Measurements from ENCODE around the gene DNAH2.

DNAH2 gene

DNA sequence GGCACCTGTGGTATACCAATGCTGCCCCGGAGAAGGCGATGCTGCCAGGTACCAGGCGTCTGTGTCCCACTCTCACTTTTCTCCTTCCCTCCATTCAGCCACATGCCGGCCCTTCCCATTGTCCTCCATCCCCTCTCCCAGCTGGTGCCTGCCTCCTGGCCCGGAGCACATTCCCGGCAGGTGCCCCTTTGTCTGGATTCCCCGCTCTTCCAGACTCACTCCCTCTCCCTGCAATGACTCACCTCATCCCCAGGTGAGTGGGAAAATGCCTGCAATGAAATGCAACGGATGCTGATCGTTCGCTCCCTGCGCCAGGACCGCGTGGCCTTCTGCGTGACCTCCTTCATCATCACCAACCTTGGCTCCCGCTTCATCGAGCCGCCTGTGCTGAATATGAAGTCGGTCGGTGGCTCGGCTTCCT, 106.0 kb downstream of the DNAH2 start:
- no peak for DNase-seq (ENCODE audit: low read depth)

DNA sequence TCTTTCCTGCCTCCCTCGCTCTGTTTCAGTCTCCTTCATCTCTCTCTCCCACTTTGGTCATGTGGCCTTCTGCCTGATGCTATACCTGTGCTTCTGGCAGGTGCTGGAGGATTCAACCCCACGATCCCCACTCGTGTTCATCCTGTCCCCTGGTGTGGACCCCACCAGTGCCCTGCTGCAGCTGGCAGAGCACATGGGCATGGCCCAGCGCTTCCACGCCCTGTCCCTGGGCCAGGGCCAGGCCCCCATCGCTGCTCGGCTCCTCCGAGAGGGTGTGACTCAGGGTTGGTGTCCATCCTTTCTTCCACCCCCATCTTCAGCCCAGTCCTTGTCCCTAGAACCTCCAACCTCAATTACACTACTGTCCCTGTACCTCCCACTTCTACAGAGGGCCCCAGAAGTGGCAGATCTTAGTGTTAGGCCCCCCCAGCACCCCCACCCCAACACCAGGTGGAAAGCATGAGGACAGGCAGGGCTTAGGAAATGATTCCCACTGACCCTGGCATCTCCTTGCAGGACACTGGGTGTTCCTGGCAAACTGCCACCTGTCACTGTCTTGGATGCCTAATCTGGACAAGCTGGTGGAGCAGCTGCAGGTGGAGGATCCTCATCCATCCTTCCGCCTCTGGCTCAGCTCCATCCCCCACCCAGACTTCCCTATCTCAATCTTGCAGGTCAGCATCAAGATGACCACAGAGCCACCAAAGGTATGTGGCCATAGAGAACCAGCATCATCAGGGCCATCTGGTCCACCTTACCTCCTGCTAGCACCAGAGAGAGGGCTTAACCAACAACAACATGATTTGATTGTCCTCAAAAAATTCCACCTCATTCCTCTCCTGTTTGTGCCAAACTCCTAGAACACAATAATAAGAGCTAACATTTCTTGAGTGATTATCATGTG, 106.7 kb downstream of the DNAH2 start:
- DNase-seq (ENCODE audit: low read depth), result no peak

DNA sequence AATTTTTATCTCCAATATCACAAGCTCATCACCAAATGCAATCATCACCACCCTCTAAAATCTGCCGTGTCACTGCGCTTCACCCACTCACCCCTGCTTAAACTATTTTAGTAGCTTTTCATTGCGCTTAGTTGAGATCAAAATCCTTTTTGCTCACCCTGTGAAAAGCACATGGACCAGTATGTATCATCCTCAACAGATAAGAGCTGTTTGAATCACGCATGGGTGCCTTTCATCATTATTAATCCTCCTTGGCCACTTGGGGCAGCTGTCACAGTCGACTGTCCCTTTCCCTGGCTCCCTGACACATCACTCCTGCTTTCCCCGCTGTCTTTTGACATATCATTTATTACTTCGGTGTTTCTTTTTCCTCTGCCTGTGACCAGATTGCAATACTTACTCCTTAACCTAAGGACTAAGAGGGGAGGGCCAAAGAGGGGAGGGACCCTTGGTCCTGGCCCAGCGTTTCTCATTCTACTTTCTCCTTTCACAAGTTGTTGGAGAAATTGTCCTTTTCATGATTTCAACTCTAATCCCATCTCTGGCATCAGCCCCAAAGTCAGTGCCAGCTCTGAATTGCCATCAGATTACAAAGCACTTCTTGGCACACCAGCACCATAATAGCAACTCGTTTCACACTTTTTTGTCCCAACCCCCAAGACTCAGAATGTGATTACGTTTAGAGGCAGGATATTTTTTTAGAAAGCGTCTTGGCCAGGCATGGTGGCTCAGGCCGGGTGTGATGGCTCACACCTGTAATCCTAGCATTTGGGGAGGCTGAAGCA, 107.9 kb downstream of the DNAH2 start:
- peak; percentile 27 for DNase-seq (ENCODE audit: low read depth)

DNA sequence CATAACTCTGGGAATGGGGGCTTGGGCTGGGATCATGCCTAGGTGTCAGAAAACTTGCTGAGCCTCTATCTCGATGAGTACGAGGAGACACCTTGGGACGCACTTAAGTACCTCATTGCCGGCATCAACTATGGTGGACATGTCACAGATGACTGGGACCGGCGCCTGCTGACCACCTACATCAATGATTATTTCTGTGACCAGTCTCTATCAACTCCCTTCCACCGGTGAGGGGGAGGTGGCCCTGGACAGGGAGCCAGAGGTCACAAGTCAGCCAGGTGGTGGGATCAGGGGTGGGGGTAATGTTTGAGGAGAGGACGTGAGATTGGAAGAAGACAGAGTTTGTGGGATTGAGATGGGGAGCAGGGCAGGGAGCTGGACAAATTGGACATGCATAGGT, 113.1 kb downstream of the DNAH2 start:
- DNase-seq (ENCODE audit: low read depth), result no peak

DNA sequence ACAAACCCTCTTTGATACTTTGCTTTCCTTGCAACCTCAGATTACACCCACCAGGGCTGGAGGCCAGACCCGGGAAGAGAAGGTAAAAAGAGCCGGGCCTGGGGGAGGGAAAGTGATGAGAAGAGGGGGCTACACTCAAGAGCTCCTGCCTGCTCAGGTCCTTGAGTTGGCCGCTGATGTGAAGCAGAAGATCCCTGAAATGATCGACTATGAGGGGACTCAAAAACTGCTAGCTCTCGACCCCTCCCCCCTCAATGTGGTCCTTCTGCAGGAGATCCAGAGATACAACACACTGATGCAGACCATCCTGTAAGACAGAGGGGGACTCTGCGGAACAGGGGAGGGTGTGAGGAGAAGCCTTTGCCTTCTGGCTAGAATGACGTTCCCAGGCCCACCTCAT, 113.7 kb downstream of the DNAH2 start:
- DNase-seq (ENCODE audit: low read depth), result no peak

DNA sequence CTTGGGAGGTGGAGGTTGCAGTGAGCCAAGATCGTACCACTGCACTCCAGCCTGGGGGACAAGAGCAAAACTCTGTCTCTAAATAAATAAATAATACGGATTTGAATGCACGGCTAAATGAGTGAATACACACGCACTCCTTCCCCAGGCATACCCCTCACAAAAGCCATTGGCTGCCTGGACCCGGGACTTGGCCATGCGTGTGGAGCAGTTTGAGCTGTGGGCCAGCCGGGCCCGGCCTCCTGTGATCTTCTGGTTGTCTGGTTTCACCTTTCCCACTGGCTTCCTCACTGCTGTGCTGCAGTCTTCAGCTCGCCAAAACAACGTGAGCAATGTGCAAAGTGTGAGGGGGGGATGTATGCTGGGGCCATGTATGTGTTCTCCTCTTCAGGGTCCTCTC, 114.9 kb downstream of the DNAH2 start:
- no peak for DNase-seq (ENCODE audit: low read depth)

DNA sequence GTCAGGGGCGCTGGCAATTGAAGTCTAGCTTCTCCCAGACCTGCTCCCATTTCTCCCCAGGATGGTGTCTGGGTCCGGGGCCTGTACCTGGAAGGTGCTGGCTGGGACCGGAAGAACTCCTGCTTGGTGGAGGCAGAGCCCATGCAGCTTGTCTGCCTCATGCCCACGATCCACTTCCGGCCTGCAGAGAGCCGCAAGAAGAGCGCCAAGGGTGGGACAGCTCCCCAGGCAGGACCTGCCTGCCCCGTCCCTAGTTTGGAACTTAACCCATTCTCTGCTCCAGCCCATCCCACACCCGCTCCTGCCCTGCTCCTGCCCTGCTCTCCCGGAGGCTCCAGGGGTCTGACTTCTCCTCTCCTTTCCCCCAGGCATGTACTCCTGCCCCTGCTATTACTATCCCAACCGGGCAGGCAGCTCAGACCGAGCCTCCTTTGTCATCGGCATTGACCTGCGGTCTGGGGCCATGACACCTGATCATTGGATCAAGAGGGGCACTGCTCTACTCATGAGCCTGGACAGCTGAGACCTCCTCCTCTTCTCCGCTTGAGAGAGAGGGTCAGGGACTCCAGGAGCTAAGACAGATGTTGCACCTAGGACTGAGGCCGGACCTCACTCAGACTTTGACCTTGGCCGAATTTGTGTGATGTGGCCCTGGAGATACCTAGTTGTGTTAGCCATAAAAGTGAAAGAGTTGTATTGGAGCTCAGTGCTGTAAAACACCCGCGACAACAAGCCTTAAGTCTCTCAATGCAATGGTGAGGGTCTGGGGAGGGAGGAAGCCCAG, 115.7 kb downstream of the DNAH2 start:
- no peak for DNase-seq (ENCODE audit: low read depth)

DNA sequence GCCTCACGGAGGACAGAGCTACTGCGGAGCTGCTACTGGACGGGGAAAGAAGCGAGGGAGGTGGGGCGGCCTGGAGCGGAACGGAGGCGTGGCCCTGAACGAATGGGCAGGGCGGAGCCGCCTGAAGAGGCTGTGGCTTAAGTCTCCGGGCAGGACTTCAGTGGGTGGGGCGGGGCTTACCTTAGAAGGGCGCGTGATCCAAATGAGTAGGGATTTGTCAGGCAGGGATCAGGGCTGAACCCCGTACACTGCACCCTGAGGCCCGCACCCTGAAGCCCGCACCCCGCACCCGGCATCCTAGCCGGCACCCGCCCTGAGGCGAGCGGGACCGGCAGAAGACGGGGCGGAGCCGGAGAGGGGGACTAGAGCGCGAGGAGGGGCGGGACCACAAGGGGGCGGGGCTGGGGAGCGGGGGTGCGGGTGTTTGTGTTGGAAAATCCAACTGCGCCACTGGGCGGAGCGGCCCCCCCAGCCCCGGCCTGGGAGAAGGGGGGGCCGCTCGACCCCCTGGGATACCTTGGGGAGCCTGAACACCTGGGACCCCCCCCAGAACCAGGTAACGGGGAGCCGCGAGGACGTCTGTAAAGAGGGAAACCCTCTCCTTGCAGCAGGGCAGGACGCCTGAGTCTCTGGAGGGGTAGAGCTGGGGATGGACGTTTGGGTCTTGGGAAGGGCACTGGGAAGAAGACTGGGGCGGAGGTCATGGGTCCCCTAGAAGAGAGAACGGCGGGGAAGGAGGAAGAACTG, 116.4 kb downstream of the DNAH2 start, which contains the start of gene KDM6B:
Gene KDM6B (plus strand): TSS at position 423 of the 747 bp plus-strand sequence. CDS start 11,338 bp downstream, outside the sequence.
- DNase-seq (ENCODE audit: low read depth), result peak; percentile 87

DNA sequence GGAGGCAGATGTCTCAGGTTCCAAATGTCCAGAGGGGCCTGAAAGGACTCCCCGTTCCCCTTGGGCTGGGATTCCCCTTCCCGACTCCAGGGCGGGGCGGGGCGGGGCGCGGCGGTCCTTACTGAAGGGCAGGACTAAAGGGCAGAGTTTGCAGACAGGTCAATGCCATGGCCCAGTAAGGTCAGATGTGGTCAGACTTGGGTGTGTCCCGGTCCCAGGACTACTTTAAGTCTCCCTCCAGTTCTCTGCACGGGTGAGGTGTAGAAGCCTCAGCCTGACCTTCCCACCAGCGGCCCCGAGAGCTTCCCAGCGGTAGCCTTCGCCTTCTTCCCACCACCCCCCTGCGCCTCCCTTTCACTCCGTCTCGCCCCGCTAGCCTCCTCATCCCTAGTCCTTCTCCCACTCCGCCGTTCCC, 117.0 kb downstream of the DNAH2 start:
- peak; percentile 53 for DNase-seq (ENCODE audit: low read depth)

DNA sequence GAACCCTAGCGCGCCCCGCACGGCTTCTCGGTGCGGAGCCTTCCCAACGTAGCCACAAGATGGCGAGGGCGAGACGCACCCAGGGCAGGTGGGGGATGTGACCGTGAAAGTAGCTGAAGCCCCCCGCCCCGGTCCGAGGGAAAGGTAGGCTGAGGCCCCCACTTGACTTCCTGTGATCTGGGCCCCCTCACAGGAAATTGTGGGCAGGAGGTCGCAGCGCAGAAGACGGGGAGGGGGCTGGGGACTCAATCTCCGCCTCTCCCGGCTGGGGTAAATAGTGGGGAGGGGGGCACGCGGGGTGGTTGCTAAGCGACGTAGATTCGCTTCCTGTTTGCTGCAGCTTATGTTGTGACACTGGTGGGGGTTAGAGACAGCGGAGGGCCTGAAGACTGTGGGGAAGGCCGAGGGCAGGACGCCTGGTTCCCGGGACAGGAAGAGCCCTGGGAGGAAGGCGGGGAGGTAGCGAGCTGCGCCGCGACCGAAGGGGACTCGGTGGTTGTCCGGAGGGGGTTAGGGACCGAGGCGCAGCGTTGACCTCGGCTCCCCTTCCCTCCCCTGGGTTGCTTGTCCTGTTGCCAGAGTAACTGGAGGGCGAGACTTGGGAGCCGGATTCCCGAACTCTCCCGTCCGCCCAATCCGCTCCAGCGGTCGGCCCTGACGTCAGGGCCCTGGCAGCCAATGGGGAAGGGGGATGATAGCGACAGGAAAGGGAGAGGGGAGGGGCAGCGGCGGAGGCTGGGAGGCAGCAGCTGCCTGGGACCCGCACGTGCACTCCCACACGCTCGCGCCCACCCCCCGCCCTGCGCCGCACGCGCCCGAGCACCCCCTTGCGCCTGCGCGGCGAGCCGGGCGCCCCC, 117.6 kb downstream of the DNAH2 start:
- peak; percentile 98 for DNase-seq (ENCODE audit: low read depth)

DNA sequence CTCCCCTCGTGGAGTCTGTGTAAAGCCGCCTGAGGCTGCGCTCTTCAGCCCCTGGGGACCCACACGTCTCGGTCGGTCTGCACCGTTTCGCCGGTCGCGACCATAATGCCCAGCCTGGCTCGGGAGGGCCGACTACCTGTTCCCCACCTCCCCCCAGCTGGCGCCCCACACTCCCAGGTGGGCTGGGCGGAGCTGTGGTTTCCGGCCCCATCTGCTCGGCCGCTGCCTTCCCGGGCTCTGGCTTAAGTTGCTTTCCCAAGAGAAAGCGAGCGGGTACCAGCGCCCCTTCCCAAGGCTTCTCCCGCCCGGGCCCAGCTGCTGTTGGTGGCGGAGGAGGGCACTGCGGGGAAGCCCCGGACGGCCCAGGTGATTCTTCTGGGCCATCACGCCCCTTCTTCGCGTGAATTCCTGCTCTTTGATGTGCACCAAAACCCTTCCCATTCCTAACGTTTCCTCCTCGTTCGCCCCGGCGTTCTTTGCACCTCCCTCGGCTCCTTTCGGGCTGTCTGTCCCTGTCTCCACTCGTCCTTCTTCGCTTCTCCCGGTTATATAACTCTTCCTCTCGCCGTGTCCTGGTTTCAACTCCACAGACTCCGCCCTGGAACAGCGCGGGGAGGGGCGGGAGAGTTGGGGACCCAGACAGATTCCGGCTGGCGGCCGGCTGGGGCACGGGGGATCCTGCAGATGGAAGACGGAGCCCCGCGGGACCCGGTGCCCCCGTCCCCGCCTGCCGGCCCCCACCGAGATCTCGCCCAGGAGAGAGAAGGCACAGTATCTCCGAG, 118.5 kb downstream of the DNAH2 start:
- DNase-seq (ENCODE audit: low read depth), result peak; percentile 55

DNA sequence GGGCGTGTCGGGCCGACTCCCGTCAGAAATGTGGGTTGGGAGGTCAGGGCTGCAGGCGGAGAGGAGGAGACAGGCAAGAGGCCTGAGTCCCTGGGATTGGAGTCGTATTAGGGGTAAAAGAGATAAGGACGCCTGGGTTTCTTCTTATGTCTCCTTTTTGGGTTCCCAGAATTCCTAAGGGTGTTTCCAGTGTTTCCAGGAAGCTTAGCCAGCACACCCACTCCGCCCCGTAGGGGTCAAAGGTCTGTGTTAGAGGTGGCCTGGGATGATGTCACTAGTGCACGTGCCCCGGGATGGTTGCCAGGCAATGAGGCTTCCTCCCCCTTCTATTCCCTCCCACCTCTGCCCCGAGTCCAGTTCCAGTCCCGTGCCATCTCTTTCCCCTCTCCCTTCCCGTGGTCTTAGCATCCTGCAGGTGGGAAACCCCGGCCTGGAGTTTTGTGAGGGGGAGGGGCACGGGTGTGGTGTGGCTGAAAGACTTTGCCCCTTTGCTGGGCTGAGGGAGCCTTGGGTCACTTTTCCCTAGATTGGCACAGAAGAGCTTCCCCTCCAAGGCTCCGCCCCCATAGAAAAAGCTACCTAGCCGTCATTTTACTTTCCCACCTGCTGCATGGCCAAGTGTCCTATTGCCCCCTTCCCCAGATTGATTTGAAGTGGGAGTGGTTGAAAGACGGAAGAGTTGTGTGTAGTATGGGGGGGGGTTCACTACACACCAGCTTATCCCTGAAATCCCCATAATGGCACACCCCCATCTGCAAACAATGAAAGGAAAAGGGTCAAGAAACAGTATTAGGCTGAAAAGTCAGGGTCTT, 119.3 kb downstream of the DNAH2 start:
- DNase-seq (ENCODE audit: low read depth), result peak; percentile 94

DNA sequence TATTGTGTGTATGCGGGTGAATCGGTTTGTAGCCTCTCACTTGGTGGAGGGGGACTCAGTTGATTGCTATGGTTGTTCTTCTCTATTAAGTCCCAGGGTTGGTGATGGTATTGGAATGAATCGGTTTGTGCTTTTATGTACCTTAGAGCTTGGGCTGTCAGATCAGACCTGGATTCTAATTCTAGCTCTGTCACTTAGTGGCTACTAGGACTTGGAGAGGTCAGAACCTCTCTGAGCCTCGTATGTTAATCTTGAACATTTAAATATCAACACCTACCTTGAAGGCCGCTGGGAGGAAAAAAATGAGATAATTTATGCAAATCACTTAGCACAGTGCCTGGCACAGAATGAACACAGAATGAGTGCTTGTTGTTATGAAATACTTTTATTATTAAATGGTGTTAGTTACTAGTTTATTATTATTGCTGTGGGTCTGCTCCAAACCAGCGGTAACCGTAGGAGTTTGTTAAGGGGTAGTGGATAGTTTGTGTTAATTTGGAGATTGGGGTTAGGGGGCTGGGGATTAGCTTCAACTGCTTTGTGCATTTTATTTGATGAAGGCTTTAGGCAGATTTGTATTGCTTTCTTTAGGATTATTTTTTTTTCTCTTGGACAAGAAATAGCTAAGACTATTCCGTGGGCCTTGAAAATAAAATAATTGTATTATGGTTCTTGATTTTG, 120.0 kb downstream of the DNAH2 start:
- no peak for DNase-seq (ENCODE audit: low read depth)

DNA sequence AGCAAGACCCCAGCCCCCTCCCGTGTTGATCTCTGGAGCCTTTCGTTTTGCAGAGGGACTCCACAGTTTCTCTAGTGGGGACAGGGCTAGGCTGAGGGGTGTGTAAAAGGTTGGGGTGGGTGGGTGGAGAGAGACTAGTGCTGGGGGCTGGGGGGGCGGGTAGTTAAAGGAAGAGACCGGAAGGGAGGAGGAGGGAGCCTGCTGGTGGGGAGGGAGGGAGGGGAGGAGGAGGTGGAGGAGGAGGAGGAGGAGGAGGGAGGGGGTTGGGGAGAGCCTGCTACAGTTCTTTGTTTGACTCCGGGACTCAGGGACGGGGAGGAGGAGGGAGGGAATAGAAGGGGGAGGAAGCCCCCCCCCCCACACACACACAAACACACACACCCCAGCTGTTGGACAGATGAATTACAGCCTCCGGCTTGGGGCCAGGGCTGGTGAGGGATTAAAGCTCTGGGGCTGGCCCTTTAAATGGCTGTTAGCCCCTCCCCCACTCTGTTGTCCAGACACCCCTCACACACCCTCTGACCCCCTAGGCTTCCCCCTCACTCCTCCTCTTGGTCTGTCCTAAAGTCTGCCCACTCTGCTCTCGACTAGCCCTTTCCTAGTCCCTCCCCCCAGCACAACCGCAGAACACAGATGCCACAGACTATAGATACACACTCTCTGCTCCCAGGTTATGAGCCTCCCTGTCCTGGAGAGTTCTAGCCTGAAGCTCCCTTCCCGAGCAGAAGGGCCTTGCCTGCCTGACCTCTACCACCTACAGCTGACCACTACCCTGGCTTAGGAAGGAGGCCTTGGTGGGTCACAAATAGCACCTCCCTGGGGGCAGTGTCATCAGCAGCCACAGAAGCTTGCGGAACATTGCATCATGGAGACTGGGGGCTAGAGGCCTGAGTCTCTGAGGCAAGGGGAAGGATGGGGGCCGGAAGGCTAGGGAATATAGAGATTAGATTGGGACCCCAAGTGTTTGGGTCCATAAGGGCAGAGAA, 120.8 kb downstream of the DNAH2 start:
- peak; percentile 63 for DNase-seq (ENCODE audit: low read depth)

DNA sequence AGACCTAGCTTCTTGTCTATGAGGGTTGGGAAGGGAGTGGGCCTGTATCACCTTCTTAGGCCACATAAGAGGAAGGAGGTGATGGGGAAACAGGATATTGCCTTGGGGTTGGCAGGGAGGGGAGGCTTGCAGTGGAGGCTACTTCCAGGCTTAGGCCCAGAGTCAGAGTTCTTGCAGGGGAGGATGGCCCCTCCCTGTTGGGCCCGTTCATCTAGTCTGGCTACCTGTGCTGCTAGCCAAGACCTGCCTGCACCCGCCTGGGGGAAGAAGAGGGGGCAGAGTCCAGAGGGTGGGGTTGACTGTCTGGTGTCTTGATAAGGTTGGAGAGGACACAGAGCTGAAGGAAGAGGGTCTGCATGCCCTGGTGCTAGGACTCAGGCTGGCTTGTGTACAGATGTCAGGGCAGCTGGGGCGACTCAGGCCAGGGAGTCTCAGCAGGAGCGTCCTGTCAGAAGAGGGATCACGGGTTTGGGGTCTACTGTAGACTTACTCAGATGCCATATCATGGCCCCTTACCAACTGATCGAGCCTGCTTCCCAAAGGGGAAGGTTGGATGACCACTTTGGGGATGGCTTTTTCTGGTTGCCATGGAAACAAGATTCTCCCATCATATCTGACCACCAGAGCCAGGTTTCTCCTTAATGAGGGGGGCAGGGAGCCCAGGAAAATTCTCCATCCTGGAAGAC, 121.8 kb downstream of the DNAH2 start:
- DNase-seq (ENCODE audit: low read depth), result no peak

DNA sequence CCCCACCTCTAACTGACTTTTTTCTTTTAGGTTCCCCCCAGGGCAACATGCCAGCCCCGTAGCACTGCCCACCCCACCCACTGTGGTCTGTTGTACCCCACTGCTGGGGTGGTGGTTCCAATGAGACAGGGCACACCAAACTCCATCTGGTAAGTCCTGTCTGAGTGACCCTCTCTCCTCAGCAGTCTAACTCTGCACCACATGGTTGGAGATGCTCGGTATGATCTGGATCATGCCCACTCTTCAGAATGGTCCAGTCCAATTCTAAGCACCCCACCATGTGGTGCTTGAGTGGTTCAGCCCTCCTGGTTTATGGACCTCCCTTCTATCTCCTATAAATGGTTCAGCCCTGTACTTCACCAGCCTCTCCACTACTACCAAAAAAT, 122.3 kb downstream of the DNAH2 start:
- DNase-seq (ENCODE audit: low read depth), result peak; percentile 21

Measured in fibroblast of gingiva (primary cell).